K562 (cell line): ENCODE data around the gene FADS1. TPM values are rescaled to one million over a fixed set of nuclear protein-coding genes. Genes with fewer than 3 reads are reported as not detected.

Source experiments
- ATAC-seq: fragments of 200-7000 bp; cut with Tn5 transposase; 3 replicates; pipeline ENCODE4 v1.9.1; 2020; ENCODE audit warnings: moderate library complexity
- BruUV-seq: library from RNA; stranded (reverse); fragments of 400-500 nt; replicated peaks from 2 replicates; lab custom pipeline; 2021; lab: Mats Ljungman, UMichigan
- CTCF ChIA-PET: fragments of 300-600 bp; formaldehyde crosslinking; extraction: SDS; loops from one replicate; lab custom pipeline; 2021; ENCODE audit warnings: low intra/inter-chr PET ratio; lab: Yijun Ruan, JAX
- POLR2A ChIA-PET: fragments of 300-600, 350-650 bp; sonication (Branson Sonifier 250); formaldehyde crosslinking; extraction: SDS; loops from one replicate; lab custom pipeline; 2021; ENCODE audit warnings: antibody characterized with exemption, inconsistent platforms; lab: Yijun Ruan, JAX
- DNase-seq, 4 experiments: peaks; one replicate each; pipeline versions ENCODE4 v3.0.0 to v3.0.0-alpha.2; 2011 to 2018; ENCODE audit warnings: low spot score in 3 of 4, mixed read lengths in 3 of 4; ENCODE audit errors: extremely low read depth in 1 of 4
- FAIRE-seq: peaks from 2 replicates; lab custom pipeline; 2011; peaks lifted over from hg19 to GRCh38; lab: Jason Lieb, UNC
- H2AFZ ChIP-seq: 2 replicates; pipeline ENCODE4 v1.6.0; 2011; ENCODE audit warnings: low read depth, low read length, control low read depth, inconsistent platforms
- H3K27ac ChIP-seq: fragments of 200-600 bp; 3 replicates; pipeline ENCODE4 v1.8.0; 2011; ENCODE audit warnings: low read depth, mild to moderate bottlenecking, control low read depth, inconsistent platforms, low read length, moderate library complexity, mixed read lengths; ENCODE audit errors: extremely low read depth
- H3K27me3 ChIP-seq, 2 experiments: fragments of 300-600 bp in 1 of 2; 2 replicates in 1 of 2; 3 replicates in 1 of 2; pipeline versions ENCODE4 v1.6.0 to v1.8.0; 2011; ENCODE audit warnings: inconsistent platforms in 2 of 2, low read length in 2 of 2, mild to moderate bottlenecking in 1 of 2, mixed read lengths in 1 of 2, moderate library complexity in 1 of 2; ENCODE audit not compliant: control insufficient read depth in 2 of 2, insufficient read depth in 2 of 2
- H3K36me3 ChIP-seq: fragments of 300-600 bp; 3 replicates; pipeline ENCODE4 v1.8.0; 2011; ENCODE audit warnings: mild to moderate bottlenecking, low read length, inconsistent platforms; ENCODE audit not compliant: control insufficient read depth, insufficient read depth
- H3K4me1 ChIP-seq, 2 experiments: fragments of 200-600 bp in 1 of 2; replicated peaks in 1 of 2; 2 replicates in 1 of 2; 3 replicates in 1 of 2; pipeline versions ENCODE4 v1.5.1 to v1.8.0; 2011; ENCODE audit warnings: inconsistent platforms in 2 of 2, low read length in 2 of 2, mild to moderate bottlenecking in 1 of 2, mixed read lengths in 1 of 2, moderate library complexity in 1 of 2; ENCODE audit not compliant: control insufficient read depth in 2 of 2, insufficient read depth in 2 of 2
- H3K4me2 ChIP-seq: 2 replicates; pipeline ENCODE4 v1.6.1; 2011; ENCODE audit warnings: low read length, control low read depth, inconsistent platforms, mixed read lengths; ENCODE audit not compliant: insufficient read depth
- H3K4me3 ChIP-seq: fragments of 200-600 bp; sonication (generic), shearing (Covaris generic); 2 replicates; pipeline ENCODE4 v1.5.1; 2016; ENCODE audit warnings: control low read depth, inconsistent platforms
- H3K79me2 ChIP-seq: fragments of 200-600 bp; 3 replicates; pipeline ENCODE4 v1.8.0; 2011; ENCODE audit warnings: low read length, inconsistent platforms; ENCODE audit not compliant: control insufficient read depth, insufficient read depth
- H3K9ac ChIP-seq, 2 experiments: 2 replicates each; pipeline versions ENCODE4 v1.6.0 to v1.6.1; 2011; ENCODE audit warnings: low read depth in 2 of 2, low read length in 2 of 2, control low read depth in 1 of 2, inconsistent platforms in 1 of 2, mild to moderate bottlenecking in 1 of 2, mixed read lengths in 1 of 2; ENCODE audit not compliant: insufficient read depth in 1 of 2
- H3K9me1 ChIP-seq: one replicate; pipeline ENCODE4 v1.6.0; 2011; ENCODE audit warnings: inconsistent platforms, mild to moderate bottlenecking, low read length, moderate library complexity; ENCODE audit not compliant: control insufficient read depth, insufficient read depth
- H3K9me3 ChIP-seq: replicated peaks from 2 replicates; pipeline ENCODE4 v1.5.1; 2011; ENCODE audit warnings: low read depth, low read length, inconsistent platforms; ENCODE audit not compliant: control insufficient read depth, insufficient read depth
- H4K20me1 ChIP-seq: replicated peaks from 2 replicates; pipeline ENCODE4 v1.6.1; 2011; ENCODE audit warnings: low read length, inconsistent platforms, mixed read lengths; ENCODE audit not compliant: control insufficient read depth, insufficient read depth
- E2F3 ChIP-seq: fragments of 250-450 bp; sonication (Bioruptor Pico); IDR thresholded peaks from 2 replicates; pipeline ENCODE4 v1.4.0; 2020; ENCODE audit warnings: mild to moderate bottlenecking
- ELF4 ChIP-seq: fragments of 450-650 bp; formaldehyde crosslinking; IDR thresholded peaks from 2 replicates; pipeline ENCODE4 v1.4.0; 2022; ENCODE audit warnings: missing genetic modification characterization
- GABPB2 ChIP-seq: fragments of 250-450 bp; sonication (Bioruptor Pico); conservative IDR thresholded peaks from 2 replicates; pipeline ENCODE4 v1.5.1; 2021; ENCODE audit warnings: mild to moderate bottlenecking
- HNRNPUL1 ChIP-seq: fragments of 200-400 bp; formaldehyde crosslinking; IDR thresholded peaks from 2 replicates; pipeline ENCODE4 v1.6.1; 2017; ENCODE audit warnings: low read length
- KLF6 ChIP-seq: fragments of 250-450 bp; sonication (Bioruptor Pico); IDR thresholded peaks from 2 replicates; pipeline ENCODE4 v1.4.0; 2020; ENCODE audit warnings: mild to moderate bottlenecking, moderate library complexity, borderline replicate concordance
- NBN ChIP-seq: fragments of 450-650 bp; IDR thresholded peaks from 2 replicates; pipeline ENCODE4 v1.6.1; 2016; ENCODE audit warnings: low read depth, mild to moderate bottlenecking
- NCOA4 ChIP-seq: fragments of 450-650 bp; IDR thresholded peaks from 2 replicates; pipeline ENCODE4 v1.6.1; 2018; ENCODE audit warnings: mild to moderate bottlenecking; ENCODE audit not compliant: partially characterized antibody
- RBBP5 ChIP-seq: fragments of 200-600 bp; sonication (generic); IDR thresholded peaks from 2 replicates; pipeline ENCODE4 v1.6.1; 2012; ENCODE audit warnings: borderline replicate concordance, mild to moderate bottlenecking, low read length, control low read depth, inconsistent platforms; ENCODE audit not compliant: insufficient read depth, poor library complexity, severe bottlenecking
- SETDB1 ChIP-seq: IDR thresholded peaks from one replicate; pipeline ENCODE4 v1.6.1; 2012; ENCODE audit warnings: low read length, control low read depth, inconsistent platforms
- SLC30A9 ChIP-seq: fragments of 250-450 bp; sonication (Bioruptor Pico); IDR thresholded peaks from 2 replicates; pipeline ENCODE4 v1.8.0; 2022; ENCODE audit warnings: mild to moderate bottlenecking, moderate library complexity
- ZNF184 ChIP-seq: sonication (generic); formaldehyde crosslinking; IDR thresholded peaks from 2 replicates; pipeline ENCODE4 v1.5.0; 2020; ENCODE audit warnings: missing genetic modification reagents
- ZNF212 ChIP-seq: fragments of 450-650 bp; formaldehyde crosslinking; IDR thresholded peaks from 2 replicates; pipeline ENCODE4 v1.4.0; 2020; ENCODE audit warnings: mild to moderate bottlenecking
- WGBS: fragments of 100-300 bp; shearing (Covaris generic); methylation state at CpG from one replicate; pipeline ENCODE4 v1.1.6; 2016; ENCODE audit warnings: low coverage, mixed read lengths; ENCODE audit not compliant: insufficient coverage; ENCODE audit errors: missing lambda C conversion rate; 5-methylcytosine and 5-hydroxymethylcytosine counted together
- in situ Hi-C: fragments of 300-500 bp; cut with MboI; formaldehyde crosslinking; loops from 4 replicates; pipeline ENCODE4 v1.15.0; 2018; ENCODE audit warnings: inconsistent platforms, mixed read lengths
- intact Hi-C: fragments of 100-400 bp; cut with micrococcal nuclease; formaldehyde crosslinking; loops from 2 replicates; pipeline ENCODE4 v1.14.2; 2022
- polyA plus RNA-seq, 8 experiments: library from polyadenylated mRNA; depleted of rRNA in 4 of 8; stranded (reverse) in 5 of 8; unstranded in 3 of 8; fragments of >200 nt; fragmentation: Nextera tagmentation in 2 of 8; fragmentation: Illumina TruSeq in 1 of 8; extraction: Ambion mirVana in 2 of 8; extraction: Trizol in 1 of 8; gene quantifications; 2 replicates each; pipeline versions ENCODE4 v1.2.1 to v1.2.3, GENCODE V29; 2011 to 2014; ENCODE audit warnings: inconsistent platforms in 1 of 8, missing spikeins in 1 of 8
- total RNA-seq, 7 experiments: library from RNA; depleted of rRNA in 6 of 7; stranded (reverse); fragments of >200 nt in 6 of 7; fragmentation: Illumina TruSeq in 2 of 7; extraction: Trizol in 2 of 7; gene quantifications; 2 replicates each; pipeline versions ENCODE4 v1.2.1 to v1.2.3, GENCODE V29; 2011 to 2021; ENCODE audit warnings: low replicate concordance in 1 of 7
- TF ChIP-seq, protein P1 (sequence below): fragments of 200-400 bp; formaldehyde crosslinking; IDR thresholded peaks from 2 replicates; pipeline ENCODE4 v1.6.1; 2017; ENCODE audit warnings: mild to moderate bottlenecking, low read depth, low read length, moderate library complexity

The FADS1 gene
- total and polyA plus RNA-seq, 9 of the 15 experiments (the other 6 are each of a cell fraction or from before 2014, with no cell fraction given), result 110 to 864 (median 364) TPM

DNA sequence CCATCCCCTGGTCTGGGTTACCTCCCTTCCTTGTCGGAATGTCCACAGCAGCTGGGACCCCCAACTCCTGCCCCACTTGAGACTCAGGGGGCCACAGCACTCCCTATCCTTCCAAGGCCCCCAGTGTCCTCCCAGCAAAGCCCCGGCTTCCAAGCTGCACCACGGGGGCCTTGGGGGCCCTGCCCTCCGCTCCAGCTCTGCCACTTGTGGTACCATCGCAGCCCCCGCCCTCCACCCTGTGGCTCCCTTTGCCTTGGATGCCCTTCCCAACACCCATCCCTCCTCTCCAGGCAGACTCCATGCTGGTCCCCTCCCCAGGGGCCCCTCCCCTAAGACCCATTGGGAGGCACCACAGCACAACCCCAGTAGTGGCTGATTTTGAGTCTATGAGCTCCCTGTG lies 41.7 kb downstream of the FADS1 start:
- no peak overlapping the region; a peak in 2 of 4 replicates for H3K9ac ChIP-seq
- no peak for ATAC-seq
- no peaks in the 10 kb centered on the region for H3K9me1 ChIP-seq
- intact Hi-C loops (no loop called here), in situ Hi-C loops (no loop called here)
- POLR2A ChIA-PET, result interaction anchor here (0.7 to 1.6 kb wide), 4 partner anchors 8 to 25 kb away, joined by 3 to 4 read pairs (median 3); no protein-coding TSS in a partner anchor
- WGBS, result 81% methylated on average over 5 of the region's 6 CpGs
- H3K4me2 ChIP-seq, result no peak overlapping the region
- CTCF ChIA-PET, result no interaction called here
- DNase-seq, result no peak
- no peaks in the 10 kb centered on the region for H3K9me3 ChIP-seq
- no peak overlapping the region for H3K27ac ChIP-seq
- H4K20me1 ChIP-seq, result no peaks in the 10 kb centered on the region
- peaks cover 0 to 63% of the 10 kb centered on the region in 2 experiments; a peak in 2 of 5 replicates for H3K4me1 ChIP-seq
- H3K4me3 ChIP-seq, result no peak overlapping the region
- H3K27me3 ChIP-seq, result no peaks in the 10 kb centered on the region
- no peaks in the 10 kb centered on the region for H3K79me2 ChIP-seq
- no TSS peak for BruUV-seq
- peaks cover 20% of the 10 kb centered on the region; the same call in 2 of the 3 replicates for H3K36me3 ChIP-seq
- no peak overlapping the region for H2AFZ ChIP-seq
- FAIRE-seq, result no peak
- TF ChIP-seq ELF4 (CRISPR knock-in tag) (no peak), SLC30A9 (CRISPR knock-in tag) (no peak), ZNF212 (CRISPR knock-in tag) (no peak), NBN (no peak), KLF6 (CRISPR knock-in tag) (no peak), E2F3 (CRISPR knock-in tag) (no peak), ZNF184 (CRISPR knock-in tag) (no peak), HNRNPUL1 (no peak), SETDB1 (no peak), RBBP5 (no peak), GABPB2 (CRISPR knock-in tag) (no peak), NCOA4 (no peak)
- TF ChIP-seq, protein P1, sequence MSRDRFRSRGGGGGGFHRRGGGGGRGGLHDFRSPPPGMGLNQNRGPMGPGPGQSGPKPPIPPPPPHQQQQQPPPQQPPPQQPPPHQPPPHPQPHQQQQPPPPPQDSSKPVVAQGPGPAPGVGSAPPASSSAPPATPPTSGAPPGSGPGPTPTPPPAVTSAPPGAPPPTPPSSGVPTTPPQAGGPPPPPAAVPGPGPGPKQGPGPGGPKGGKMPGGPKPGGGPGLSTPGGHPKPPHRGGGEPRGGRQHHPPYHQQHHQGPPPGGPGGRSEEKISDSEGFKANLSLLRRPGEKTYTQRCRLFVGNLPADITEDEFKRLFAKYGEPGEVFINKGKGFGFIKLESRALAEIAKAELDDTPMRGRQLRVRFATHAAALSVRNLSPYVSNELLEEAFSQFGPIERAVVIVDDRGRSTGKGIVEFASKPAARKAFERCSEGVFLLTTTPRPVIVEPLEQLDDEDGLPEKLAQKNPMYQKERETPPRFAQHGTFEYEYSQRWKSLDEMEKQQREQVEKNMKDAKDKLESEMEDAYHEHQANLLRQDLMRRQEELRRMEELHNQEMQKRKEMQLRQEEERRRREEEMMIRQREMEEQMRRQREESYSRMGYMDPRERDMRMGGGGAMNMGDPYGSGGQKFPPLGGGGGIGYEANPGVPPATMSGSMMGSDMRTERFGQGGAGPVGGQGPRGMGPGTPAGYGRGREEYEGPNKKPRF, result no peak
- TF ChIP-seq, all 486 proteins: peak for 0
